CD14-positive monocyte (primary cell): ENCODE measurements around the gene TPRG1. TPM values are rescaled to one million over a fixed set of nuclear protein-coding genes. Genes with fewer than 3 reads are reported as not detected.

ENCODE experiments used
- DNase-seq, 3 donors: peaks; one replicate each; pipeline ENCODE4 v3.0.0-alpha.2; 2011 to 2022
- H2AFZ ChIP-seq: 2 replicates; pipeline ENCODE4 v1.6.0; 2012; ENCODE audit warnings: mild to moderate bottlenecking, low read depth, low read length, inconsistent platforms; ENCODE audit not compliant: insufficient read depth, poor library complexity, severe bottlenecking
- H3K27ac ChIP-seq, 2 donors: 1 replicate in 1 of 2; 2 replicates in 1 of 2; pipeline ENCODE4 v1.5.1; 2012 to 2013; ENCODE audit warnings: low read length in 2 of 2, control low read depth in 1 of 2, inconsistent platforms in 1 of 2, low read depth in 1 of 2, mild to moderate bottlenecking in 1 of 2
- H3K27me3 ChIP-seq, 2 donors: one replicate each; pipeline versions ENCODE4 v1.6.0 to v1.6.1; 2011 to 2013; ENCODE audit warnings: low read length in 2 of 2; ENCODE audit not compliant: control insufficient read depth in 2 of 2, insufficient read depth in 2 of 2
- H3K36me3 ChIP-seq, 2 donors: replicated peaks in 1 of 2; 1 replicate in 1 of 2; 2 replicates in 1 of 2; pipeline versions ENCODE4 v1.5.1 to v1.6.1; 2012 to 2013; ENCODE audit warnings: low read length in 2 of 2, control low read depth in 1 of 2, inconsistent platforms in 1 of 2, mild to moderate bottlenecking in 1 of 2; ENCODE audit not compliant: insufficient read depth in 2 of 2, control insufficient read depth in 1 of 2
- H3K4me1 ChIP-seq, 2 donors: 1 replicate in 1 of 2; 2 replicates in 1 of 2; pipeline versions ENCODE4 v1.5.1 to v1.6.1; 2012 to 2013; ENCODE audit warnings: low read length in 2 of 2, control low read depth in 1 of 2, inconsistent platforms in 1 of 2, mild to moderate bottlenecking in 1 of 2, moderate library complexity in 1 of 2; ENCODE audit not compliant: insufficient read depth in 2 of 2, control insufficient read depth in 1 of 2
- H3K4me2 ChIP-seq: replicated peaks from 2 replicates; pipeline ENCODE3; 2012; ENCODE audit warnings: low read length, moderate library complexity, mild to moderate bottlenecking; ENCODE audit not compliant: poor library complexity, severe bottlenecking; ENCODE audit errors: extremely low read depth
- H3K4me3 ChIP-seq, 3 experiments: fragments of 200-600 bp in 1 of 3; sonication (generic) in 1 of 3; replicated peaks in 1 of 3; 1 replicate in 2 of 3; 2 replicates in 1 of 3; pipeline ENCODE4 v1.5.1; 2011 to 2013; ENCODE audit warnings: low read length in 3 of 3, mild to moderate bottlenecking in 3 of 3, control low read depth in 2 of 3, low read depth in 2 of 3, inconsistent platforms in 1 of 3, moderate library complexity in 1 of 3
- H3K79me2 ChIP-seq: 2 replicates; pipeline ENCODE4 v1.6.0; 2012; ENCODE audit warnings: mild to moderate bottlenecking, control low read depth, inconsistent platforms, low read length, moderate library complexity; ENCODE audit not compliant: insufficient read depth
- H3K9ac ChIP-seq: 2 replicates; pipeline ENCODE4 v1.6.0; 2017; ENCODE audit warnings: low read length, mild to moderate bottlenecking; ENCODE audit not compliant: insufficient read depth, poor library complexity, severe bottlenecking
- H3K9me3 ChIP-seq, 2 donors: replicated peaks in 1 of 2; 1 replicate in 1 of 2; 2 replicates in 1 of 2; pipeline versions ENCODE4 v1.5.1 to v1.6.1; 2012 to 2013; ENCODE audit warnings: low read length in 2 of 2, control low read depth in 1 of 2; ENCODE audit not compliant: control insufficient read depth in 1 of 2, insufficient read depth in 1 of 2
- H4K20me1 ChIP-seq: 2 replicates; pipeline ENCODE4 v1.6.0; 2012; ENCODE audit warnings: mild to moderate bottlenecking, low read length, control low read depth, moderate library complexity; ENCODE audit not compliant: insufficient read depth
- H3K27ac Mint-ChIP-seq, 7 donors: one replicate each; pipeline ENCODE4 v1.8.0; 2020; ENCODE audit warnings: mild to moderate bottlenecking in 7 of 7, mixed read lengths in 7 of 7, moderate library complexity in 6 of 7, inconsistent platforms in 2 of 7
- H3K27me3 Mint-ChIP-seq, 3 donors: one replicate each; pipeline ENCODE4 v1.8.0; 2021 to 2022; ENCODE audit warnings: low read depth in 3 of 3, mild to moderate bottlenecking in 3 of 3, mixed read lengths in 3 of 3, moderate library complexity in 3 of 3, inconsistent platforms in 1 of 3
- H3K36me3 Mint-ChIP-seq, 2 donors: one replicate each; pipeline ENCODE4 v1.8.0; 2020; ENCODE audit warnings: mixed read lengths in 2 of 2, inconsistent platforms in 1 of 2, mild to moderate bottlenecking in 1 of 2
- H3K4me1 Mint-ChIP-seq: one replicate; pipeline ENCODE4 v1.8.0; 2020; ENCODE audit warnings: mild to moderate bottlenecking, mixed read lengths
- H3K4me3 Mint-ChIP-seq, 2 donors: one replicate each; pipeline ENCODE4 v1.8.0; 2020; ENCODE audit warnings: mild to moderate bottlenecking in 2 of 2, mixed read lengths in 2 of 2, moderate library complexity in 1 of 2
- H3K9me3 Mint-ChIP-seq, 7 donors: one replicate each; pipeline ENCODE4 v1.8.0; 2020 to 2022; ENCODE audit warnings: mixed read lengths in 7 of 7, mild to moderate bottlenecking in 6 of 7, moderate library complexity in 6 of 7, inconsistent platforms in 2 of 7
- CTCF ChIP-seq: fragments of 200-600 bp; IDR thresholded peaks from one replicate; pipeline ENCODE4 v1.8.0; 2022; ENCODE audit warnings: antibody characterized with exemption, mild to moderate bottlenecking
- WGBS: methylation state at CpG from one replicate; pipeline ENCODE4 v1.1.5; 2013; ENCODE audit warnings: missing lambda C conversion rate; ENCODE audit not compliant: insufficient coverage; 5-methylcytosine and 5-hydroxymethylcytosine counted together
- intact Hi-C, 2 donors: fragments of 100-400 bp; cut with micrococcal nuclease; formaldehyde crosslinking; loops; one replicate each; pipeline versions ENCODE4 v1.15.0 to v1.15.1; 2023
- polyA plus RNA-seq, 3 donors: library from polyadenylated mRNA; depleted of rRNA in 1 of 3; unstranded in 2 of 3; stranded (reverse) in 1 of 3; fragments of 300-500 nt in 2 of 3; fragments of >200 nt in 1 of 3; fragmentation: Illumina TruSeq in 2 of 3; gene quantifications; 1 replicate in 2 of 3; 2 replicates in 1 of 3; pipeline ENCODE4 v1.2.3, GENCODE V29; 2012 to 2021

The TPRG1 gene
- polyA plus RNA-seq, 3 donors = 0.14 to 1.7 (median 0.55) TPM

- intact Hi-C loops = no loop called here
- H3K4me3 ChIP-seq = no peak overlapping the region
- no peaks in the 10 kb centered on the region for H4K20me1 ChIP-seq
- H3K9ac ChIP-seq = no peak overlapping the region
- no peak overlapping the region for H2AFZ ChIP-seq
- H3K9me3 ChIP-seq = no peaks in the 10 kb centered on the region
- H3K27ac ChIP-seq = no peak overlapping the region
- no peaks in the 10 kb centered on the region for H3K36me3 ChIP-seq
- H3K27me3 ChIP-seq = no peaks in the 10 kb centered on the region
- Mint-ChIP-seq H3K36me3 (no peaks in the 10 kb centered on the region), H3K27ac (no peak overlapping the region), H3K27me3 (peaks cover 0 to 3% (median 2%) of the 10 kb centered on the region in 3 donors), H3K4me3 (no peak overlapping the region), H3K4me1 (no peaks in the 10 kb centered on the region), H3K9me3 (peaks cover 0 to 2% (median 0%) of the 10 kb centered on the region in 7 donors)
- WGBS = 72% methylated on average over 2 of the region's 6 CpGs
- no peak overlapping the region for H3K4me2 ChIP-seq
- no peak for DNase-seq
- no peaks in the 10 kb centered on the region for H3K79me2 ChIP-seq
- TF ChIP-seq CTCF = no peak
- no peaks in the 10 kb centered on the region for H3K4me1 ChIP-seq
These were observed 144.7 kb downstream of the TPRG1 start for GRCh38 chr3:189316296-189317019.

DNA sequence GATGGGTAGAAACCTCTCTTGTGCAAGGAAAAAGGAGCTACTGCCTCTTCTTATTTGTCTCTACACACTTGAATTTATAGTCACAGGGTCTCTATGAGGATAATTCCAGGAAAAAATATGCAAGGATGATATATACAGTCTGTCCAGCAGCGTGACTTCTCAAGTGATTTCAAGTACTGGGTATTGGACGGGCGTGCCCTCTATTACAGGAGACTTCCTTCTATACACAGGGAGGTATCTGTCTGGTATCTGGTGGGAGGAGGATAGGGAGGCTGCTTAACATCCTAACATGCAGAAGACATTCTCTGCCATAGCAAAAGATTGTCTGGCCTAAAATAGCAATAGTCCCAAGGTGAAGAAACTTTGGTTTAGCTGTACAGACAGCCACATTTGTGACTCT lies 146.1 kb downstream of the TPRG1 start:
- Histone ChIP-seq H3K4me2 (no peak overlapping the region), H3K9ac (no peak overlapping the region), H3K27me3 (no peaks in the 10 kb centered on the region), H3K4me3 (no peak overlapping the region), H3K36me3 (no peaks in the 10 kb centered on the region), H2AFZ (no peak overlapping the region), H4K20me1 (no peaks in the 10 kb centered on the region), H3K79me2 (no peaks in the 10 kb centered on the region), H3K9me3 (no peaks in the 10 kb centered on the region), H3K27ac (no peak overlapping the region), H3K4me1 (no peaks in the 10 kb centered on the region)
- DNase-seq = no peak
- no peak for TF ChIP-seq CTCF
- WGBS = no CpG with 5 or more reads among the region's 3 CpGs
- H3K9me3 Mint-ChIP-seq = peaks cover 0 to 2% (median 0%) of the 10 kb centered on the region in 7 donors
- intact Hi-C loops = no loop called here
- no peaks in the 10 kb centered on the region for H3K36me3 Mint-ChIP-seq
- H3K27me3 Mint-ChIP-seq = peaks cover 0 to 3% (median 2%) of the 10 kb centered on the region in 3 donors
- no peak overlapping the region for H3K27ac Mint-ChIP-seq
- no peak overlapping the region for H3K4me3 Mint-ChIP-seq
- no peaks in the 10 kb centered on the region for H3K4me1 Mint-ChIP-seq
